ENCODE data around the gene SH3BP4.

- TF ChIP-seq EP300 (IDR thresholded peaks at IDR 0.05) (peak in 1 of 2 experiments; percentile 37; a peak in 1 of 5 replicates), CTCF (IDR thresholded peaks at IDR 0.05) (no peak), HMGXB4 (CRISPR knock-in tag; IDR thresholded peaks at IDR 0.05; ENCODE audit: borderline replicate concordance) (no peak), RCOR1 (IDR thresholded peaks at IDR 0.05; ENCODE audit: low read depth, low read length) (no peak), ESRRA (IDR thresholded peaks at IDR 0.05; ENCODE audit: borderline replicate concordance, low read length) (no peak), POLR2A (IDR thresholded peaks at IDR 0.05; ENCODE audit: low read length) (no peak), TFCP2L1 (CRISPR knock-in tag; IDR thresholded peaks at IDR 0.05) (no peak), RFX5 (IDR thresholded peaks at IDR 0.05) (no peak), MAFK (IDR thresholded peaks at IDR 0.05; ENCODE audit: partially characterized antibody) (no peak)
- TF ChIP-seq, protein P1, sequence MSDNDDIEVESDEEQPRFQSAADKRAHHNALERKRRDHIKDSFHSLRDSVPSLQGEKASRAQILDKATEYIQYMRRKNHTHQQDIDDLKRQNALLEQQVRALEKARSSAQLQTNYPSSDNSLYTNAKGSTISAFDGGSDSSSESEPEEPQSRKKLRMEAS (IDR thresholded peaks at IDR 0.05) = no peak
- TF ChIP-seq, protein P2, sequence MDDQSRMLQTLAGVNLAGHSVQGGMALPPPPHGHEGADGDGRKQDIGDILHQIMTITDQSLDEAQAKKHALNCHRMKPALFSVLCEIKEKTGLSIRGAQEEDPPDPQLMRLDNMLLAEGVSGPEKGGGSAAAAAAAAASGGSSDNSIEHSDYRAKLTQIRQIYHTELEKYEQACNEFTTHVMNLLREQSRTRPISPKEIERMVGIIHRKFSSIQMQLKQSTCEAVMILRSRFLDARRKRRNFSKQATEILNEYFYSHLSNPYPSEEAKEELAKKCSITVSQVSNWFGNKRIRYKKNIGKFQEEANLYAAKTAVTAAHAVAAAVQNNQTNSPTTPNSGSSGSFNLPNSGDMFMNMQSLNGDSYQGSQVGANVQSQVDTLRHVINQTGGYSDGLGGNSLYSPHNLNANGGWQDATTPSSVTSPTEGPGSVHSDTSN (IDR thresholded peaks at IDR 0.05) = no peak
- TF ChIP-seq, protein P3, sequence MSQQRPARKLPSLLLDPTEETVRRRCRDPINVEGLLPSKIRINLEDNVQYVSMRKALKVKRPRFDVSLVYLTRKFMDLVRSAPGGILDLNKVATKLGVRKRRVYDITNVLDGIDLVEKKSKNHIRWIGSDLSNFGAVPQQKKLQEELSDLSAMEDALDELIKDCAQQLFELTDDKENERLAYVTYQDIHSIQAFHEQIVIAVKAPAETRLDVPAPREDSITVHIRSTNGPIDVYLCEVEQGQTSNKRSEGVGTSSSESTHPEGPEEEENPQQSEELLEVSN (IDR thresholded peaks at IDR 0.05; ENCODE audit: borderline replicate concordance, low read depth) = no peak
Observed at GRCh38 chr2:234970477-234970882, 18.7 kb downstream of the SH3BP4 start.

Measured in A549 (cell line).